GM21390 (cell line): Measurements from ENCODE around the gene NEK6.

Experiments used
- ATAC-seq: cut with Tn5 transposase; IDR thresholded peaks from one replicate; pipeline ENCODE4 v1.9.1; 2021; ENCODE audit not compliant: unreplicated experiment

Gene NEK6

GRCh38 chr9:124277420-124277819, 19.7 kb downstream of the NEK6 start:
- ATAC-seq: no peak

GRCh38 chr9:124278054-124278540, 20.3 kb downstream of the NEK6 start:
- ATAC-seq: no peak

- ATAC-seq: no peak
Observed at GRCh38 chr9:124279531-124280175, 21.9 kb downstream of the NEK6 start.

- no peak for ATAC-seq
Observed at GRCh38 chr9:124280176-124280691, 22.5 kb downstream of the NEK6 start.

GRCh38 chr9:124281931-124282371, 24.2 kb downstream of the NEK6 start:
- ATAC-seq: no peak

- no peak for ATAC-seq
Observed at GRCh38 chr9:124282442-124283227, 24.9 kb downstream of the NEK6 start.

- no peak for ATAC-seq
Observed at GRCh38 chr9:124283228-124283814, 25.6 kb downstream of the NEK6 start.

- ATAC-seq: no peak
Observed at GRCh38 chr9:124284237-124284831, 26.6 kb downstream of the NEK6 start.

- no peak for ATAC-seq
Observed at GRCh38 chr9:124284940-124285441, 27.2 kb downstream of the NEK6 start.

GRCh38 chr9:124285490-124285889, 27.7 kb downstream of the NEK6 start:
- no peak for ATAC-seq

GRCh38 chr9:124285903-124286291, 28.1 kb downstream of the NEK6 start:
- ATAC-seq: no peak

- ATAC-seq: peak; percentile 43
Observed at GRCh38 chr9:124286292-124286931, 28.7 kb downstream of the NEK6 start.

GRCh38 chr9:124290053-124290591, 32.4 kb downstream of the NEK6 start:
- no peak for ATAC-seq

- no peak for ATAC-seq
Observed at GRCh38 chr9:124290743-124291554, 33.2 kb downstream of the NEK6 start.

GRCh38 chr9:124291801-124292396, 34.1 kb downstream of the NEK6 start:
- no peak for ATAC-seq

GRCh38 chr9:124292696-124293593, 35.2 kb downstream of the NEK6 start:
- ATAC-seq: no peak

- ATAC-seq: no peak
Observed at GRCh38 chr9:124293718-124294506, 36.2 kb downstream of the NEK6 start.
